PC-3 (cell line): ENCODE measurements around the gene KCNQ1.

Experiments used
- CTCF ChIP-seq: fragments of 300-600 bp; sonication (generic); conservative IDR thresholded peaks from 2 replicates; pipeline ENCODE4 v1.5.1; 2017; ENCODE audit warnings: antibody characterized with exemption, low read depth, mild to moderate bottlenecking, low read length
- EZH2phosphoT487 ChIP-seq: fragments of 300-600 bp; sonication (generic); IDR thresholded peaks from 2 replicates; pipeline ENCODE4 v1.6.1; 2018; ENCODE audit warnings: mild to moderate bottlenecking, antibody characterized with exemption, low read length, borderline replicate concordance

- TF ChIP-seq EZH2phosphoT487, result no peak
- TF ChIP-seq CTCF, result no peak
Measured at GRCh38 chr11:2651054-2651617, 206.3 kb downstream of the KCNQ1 start.
